ENCODE measurements around the gene FKRP. TPM values are rescaled to one million over a fixed set of nuclear protein-coding genes. Genes with fewer than 3 reads are reported as not detected.

Gene FKRP
- total RNA-seq, 1 experiment from 2014 or later = 35.0 TPM

- Mint-ChIP-seq H3K9me3 (ENCODE audit: low read depth, unreplicated experiment) (no peaks in the 10 kb centered on the region), H3K27me3 (ENCODE audit: unreplicated experiment) (no peaks in the 10 kb centered on the region), H3K4me1 (ENCODE audit: low read depth, unreplicated experiment) (peaks cover 35% of the 10 kb centered on the region), H3K36me3 (ENCODE audit: insufficient read depth, unreplicated experiment) (peaks cover 51% of the 10 kb centered on the region), H3K27ac (ENCODE audit: unreplicated experiment) (no peak overlapping the region), H3K4me3 (ENCODE audit: low read depth, unreplicated experiment) (no peak overlapping the region)
- no TSS peak for BruUV-seq (replicated peaks)
- no peak for DNase-seq
- intact Hi-C loops (cut with micrococcal nuclease; ENCODE audit: unreplicated experiment) = no loop called here
- TF ChIP-seq CTCF (IDR thresholded peaks at IDR 0.05; ENCODE audit: unreplicated experiment) = no peak
- CTCF ChIA-PET = interaction anchor here (0.9 kb wide), 1 partner anchor 9 kb away, joined by 3 read pairs; the partner anchor contains the start of gene FKRP
Observed at GRCh38 chr19:46736531-46737297, 9.1 kb upstream of the FKRP start.

- intact Hi-C loops (cut with micrococcal nuclease; ENCODE audit: unreplicated experiment) = no loop called here
- H3K9me3 Mint-ChIP-seq (ENCODE audit: low read depth, unreplicated experiment) = no peaks in the 10 kb centered on the region
- H3K4me1 Mint-ChIP-seq (ENCODE audit: low read depth, unreplicated experiment) = peaks cover 35% of the 10 kb centered on the region
- no peak overlapping the region for H3K27ac Mint-ChIP-seq (ENCODE audit: unreplicated experiment)
- no peak for DNase-seq
- no peaks in the 10 kb centered on the region for H3K27me3 Mint-ChIP-seq (ENCODE audit: unreplicated experiment)
- BruUV-seq (replicated peaks) = no TSS peak
- no peak for TF ChIP-seq CTCF (IDR thresholded peaks at IDR 0.05; ENCODE audit: unreplicated experiment)
- H3K4me3 Mint-ChIP-seq (ENCODE audit: low read depth, unreplicated experiment) = no peak overlapping the region
- CTCF ChIA-PET = no interaction called here
- H3K36me3 Mint-ChIP-seq (ENCODE audit: insufficient read depth, unreplicated experiment) = peaks cover 52% of the 10 kb centered on the region
Observed at GRCh38 chr19:46737298-46737654, 8.6 kb upstream of the FKRP start.

- DNase-seq = no peak
- CTCF ChIA-PET = no interaction called here
- intact Hi-C loops (cut with micrococcal nuclease; ENCODE audit: unreplicated experiment) = no loop called here
- Mint-ChIP-seq H3K27me3 (ENCODE audit: unreplicated experiment) (no peaks in the 10 kb centered on the region), H3K36me3 (ENCODE audit: insufficient read depth, unreplicated experiment) (peaks cover 56% of the 10 kb centered on the region), H3K4me1 (ENCODE audit: low read depth, unreplicated experiment) (peaks cover 31% of the 10 kb centered on the region), H3K9me3 (ENCODE audit: low read depth, unreplicated experiment) (no peaks in the 10 kb centered on the region), H3K27ac (ENCODE audit: unreplicated experiment) (no peak overlapping the region), H3K4me3 (ENCODE audit: low read depth, unreplicated experiment) (no peak overlapping the region)
- TF ChIP-seq CTCF (IDR thresholded peaks at IDR 0.05; ENCODE audit: unreplicated experiment) = no peak
- no TSS peak for BruUV-seq (replicated peaks)
Observed at GRCh38 chr19:46737761-46738171, 8.1 kb upstream of the FKRP start.

GRCh38 chr19:46739290-46739771, 6.5 kb upstream of the FKRP start:
- CTCF ChIA-PET = no interaction called here
- no peak overlapping the region for H3K4me3 Mint-ChIP-seq (ENCODE audit: low read depth, unreplicated experiment)

More at GRCh38 chr19:46739290-46739771, 6.5 kb upstream of the FKRP start:
- no peaks in the 10 kb centered on the region for H3K27me3 Mint-ChIP-seq (ENCODE audit: unreplicated experiment)
- no peak for DNase-seq
- H3K36me3 Mint-ChIP-seq (ENCODE audit: insufficient read depth, unreplicated experiment) = peaks cover 53% of the 10 kb centered on the region
- TF ChIP-seq CTCF (IDR thresholded peaks at IDR 0.05; ENCODE audit: unreplicated experiment) = no peak
- BruUV-seq (replicated peaks) = no TSS peak
- peaks cover 25% of the 10 kb centered on the region for H3K4me1 Mint-ChIP-seq (ENCODE audit: low read depth, unreplicated experiment)
- intact Hi-C loops (cut with micrococcal nuclease; ENCODE audit: unreplicated experiment) = no loop called here
- H3K27ac Mint-ChIP-seq (ENCODE audit: unreplicated experiment) = no peak overlapping the region
- H3K9me3 Mint-ChIP-seq (ENCODE audit: low read depth, unreplicated experiment) = no peaks in the 10 kb centered on the region
